Smooth muscle cell (in vitro differentiated cells): ENCODE results near the gene ZNF407. TPM values are rescaled to one million over a fixed set of nuclear protein-coding genes. Genes with fewer than 3 reads are reported as not detected.

Experiments used
- DNase-seq: peaks from one replicate; lab custom pipeline; 2025; ENCODE audit not compliant: unreplicated experiment; lab: John Stamatoyannopoulos, UW
- H2AFZ ChIP-seq: fragments of 200-600 bp; sonication (generic); 2 replicates; pipeline ENCODE4 v1.6.0; 2016; ENCODE audit warnings: antibody characterized with exemption, low read depth, mild to moderate bottlenecking
- H3F3A ChIP-seq: fragments of 200-600 bp; sonication (generic); 2 replicates; pipeline ENCODE4 v1.6.0; 2017; ENCODE audit warnings: antibody characterized with exemption, low read depth
- H3K27ac ChIP-seq: fragments of 200-600 bp; sonication (generic); 2 replicates; pipeline ENCODE4 v1.5.1; 2016; ENCODE audit warnings: low read depth, mild to moderate bottlenecking
- H3K27me3 ChIP-seq: fragments of 200-600 bp; sonication (generic); 2 replicates; pipeline ENCODE4 v1.6.1; 2016; ENCODE audit warnings: low read depth, mild to moderate bottlenecking
- H3K36me3 ChIP-seq: fragments of 200-600 bp; sonication (generic); 2 replicates; pipeline ENCODE4 v1.5.1; 2016; ENCODE audit warnings: low read depth
- H3K4me1 ChIP-seq: fragments of 200-600 bp; sonication (generic); 2 replicates; pipeline ENCODE4 v1.5.1; 2016; ENCODE audit warnings: low read depth
- H3K4me2 ChIP-seq: fragments of 200-600 bp; sonication (generic); 2 replicates; pipeline ENCODE4 v1.6.0; 2016; ENCODE audit warnings: mild to moderate bottlenecking
- H3K4me3 ChIP-seq: fragments of 200-600 bp; sonication (generic); 2 replicates; pipeline ENCODE4 v1.5.1; 2016; ENCODE audit warnings: mild to moderate bottlenecking
- H3K79me2 ChIP-seq: fragments of 200-600 bp; sonication (generic); 2 replicates; pipeline ENCODE4 v1.6.0; 2016; ENCODE audit warnings: low read depth, mild to moderate bottlenecking
- H3K9ac ChIP-seq: fragments of 200-600 bp; sonication (generic); 2 replicates; pipeline ENCODE4 v1.6.0; 2016; ENCODE audit warnings: low read depth
- H3K9me3 ChIP-seq: fragments of 200-600 bp; sonication (generic); replicated peaks from 2 replicates; pipeline ENCODE4 v1.5.1; 2016; ENCODE audit warnings: low read depth
- H4K20me1 ChIP-seq: fragments of 200-600 bp; sonication (generic); 2 replicates; pipeline ENCODE4 v1.6.0; 2016; ENCODE audit warnings: low read depth
- WGBS: methylation state at CpG from one replicate; pipeline ENCODE4 v1.1.7; 2016; ENCODE audit warnings: low lambda C conversion rate; 5-methylcytosine and 5-hydroxymethylcytosine counted together
- polyA plus RNA-seq: library from polyadenylated mRNA; unstranded; fragments of >200 nt; fragmentation: Nextera tagmentation; extraction: Ambion mirVana; gene quantifications from 2 replicates; pipeline ENCODE4 v1.2.1, GENCODE V29; 2016
- total RNA-seq: library from RNA; depleted of rRNA; stranded (reverse); fragments of >200 nt; gene quantifications from 2 replicates; pipeline ENCODE4 v1.2.3, GENCODE V29; 2014
- TF ChIP-seq, protein P1 (sequence below): fragments of 200-600 bp; sonication (generic); IDR thresholded peaks from 2 replicates; pipeline ENCODE4 v1.5.1; 2017; ENCODE audit warnings: borderline replicate concordance, mild to moderate bottlenecking, antibody characterized with exemption; ENCODE audit not compliant: insufficient read depth, poor library complexity, severe bottlenecking

ZNF407 gene
- total and polyA plus RNA-seq, 2 experiments from 2014 or later = 4.5 to 11.5 TPM

DNA sequence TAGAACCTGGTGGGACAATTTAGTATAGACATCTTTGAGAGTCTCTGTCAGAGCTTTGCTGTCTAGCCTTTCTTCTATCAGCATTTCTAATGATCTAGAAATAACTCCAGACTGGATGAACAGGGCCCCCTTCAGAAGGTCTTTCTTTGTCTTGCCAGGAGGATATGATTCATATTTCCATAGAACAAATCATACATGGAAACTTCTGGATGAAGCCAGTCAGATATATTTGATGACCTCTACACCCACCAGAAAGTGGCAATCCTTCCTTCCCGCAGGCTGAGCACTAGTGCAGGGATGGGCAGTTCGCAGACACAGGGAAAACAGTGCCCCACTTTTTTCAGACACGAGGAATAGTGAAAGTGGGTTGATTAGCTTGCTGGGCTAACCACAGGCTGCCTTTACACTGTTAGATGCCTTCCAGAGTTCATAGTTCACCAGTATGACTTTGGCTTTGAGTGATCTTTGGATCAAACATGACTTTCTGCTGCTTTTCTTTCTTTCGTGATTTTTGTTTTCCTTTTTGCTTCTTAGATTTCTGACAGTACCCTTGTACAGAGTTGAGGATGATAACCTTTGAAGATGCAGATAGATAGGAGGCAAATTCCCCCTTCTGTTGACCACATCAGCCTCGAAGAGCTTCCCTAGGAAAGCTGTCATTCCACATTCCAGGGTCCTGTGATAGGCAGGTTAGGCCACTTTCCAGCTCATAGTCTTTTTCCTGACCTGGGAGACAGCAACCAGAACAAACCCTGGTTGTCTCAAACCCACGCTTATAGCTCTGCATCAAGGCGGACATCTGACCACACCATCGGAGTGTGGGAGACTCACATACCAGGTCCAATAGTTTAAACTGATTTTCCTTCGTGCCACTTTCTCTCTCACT lies 237.0 kb downstream of the ZNF407 start:
- H3K27me3 ChIP-seq = no peaks in the 10 kb centered on the region
- DNase-seq = no peak
- WGBS = 65% methylated on average over 9 of the region's 9 CpGs

DNA sequence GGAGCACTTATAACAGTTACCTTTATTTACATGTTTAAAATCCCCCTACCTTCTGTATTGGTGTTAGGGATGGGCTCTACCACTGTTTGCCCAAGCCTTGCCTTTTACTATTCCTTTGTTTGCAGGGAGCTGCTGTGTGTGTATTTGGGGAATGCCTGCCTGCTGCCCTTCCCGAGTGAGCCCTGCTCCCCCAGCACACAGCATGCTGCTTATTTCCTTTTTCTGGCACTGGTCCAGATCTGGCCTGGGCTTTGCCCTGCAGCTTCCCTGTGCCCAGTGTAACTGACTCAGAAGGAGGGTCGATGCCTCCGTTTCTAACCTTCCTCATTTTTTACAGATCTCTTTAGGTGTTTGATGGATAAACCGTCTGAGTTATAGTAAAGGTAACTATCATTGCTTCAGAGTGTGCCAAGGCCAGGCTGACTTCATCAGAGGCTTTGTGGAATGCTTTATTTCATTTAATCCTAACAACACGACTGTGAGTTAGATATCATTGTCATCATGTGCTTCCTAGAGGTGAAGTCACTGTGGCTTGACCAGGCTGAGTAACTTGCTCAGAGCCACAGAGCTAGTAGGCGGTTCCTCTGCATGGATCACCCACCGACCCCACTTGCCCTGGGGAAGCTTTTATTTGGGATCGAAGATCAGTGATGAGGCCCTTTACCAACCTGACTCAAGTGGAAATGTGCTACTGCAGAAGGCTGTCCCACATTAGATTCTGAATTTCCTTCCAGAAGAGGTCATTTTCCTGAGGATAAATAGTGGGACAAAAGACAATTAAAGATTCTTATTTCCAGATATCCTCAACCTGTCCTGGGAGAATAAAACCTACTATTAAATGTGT lies 238.8 kb downstream of the ZNF407 start:
- H4K20me1 ChIP-seq = no peaks in the 10 kb centered on the region

More for the DNA sequence above, 237.0 kb downstream of the ZNF407 start:
- Histone ChIP-seq H3K4me2 (peak overlapping the region; percentile 20), H3K9ac (no peak overlapping the region), H4K20me1 (no peaks in the 10 kb centered on the region), H3K79me2 (no peaks in the 10 kb centered on the region), H2AFZ (no peak overlapping the region), H3K9me3 (no peaks in the 10 kb centered on the region), H3K4me3 (no peak overlapping the region), H3K36me3 (no peaks in the 10 kb centered on the region), H3K4me1 (no peaks in the 10 kb centered on the region), H3F3A (no peaks in the 10 kb centered on the region), H3K27ac (peak overlapping the region; percentile 18)
- TF ChIP-seq, protein P1, sequence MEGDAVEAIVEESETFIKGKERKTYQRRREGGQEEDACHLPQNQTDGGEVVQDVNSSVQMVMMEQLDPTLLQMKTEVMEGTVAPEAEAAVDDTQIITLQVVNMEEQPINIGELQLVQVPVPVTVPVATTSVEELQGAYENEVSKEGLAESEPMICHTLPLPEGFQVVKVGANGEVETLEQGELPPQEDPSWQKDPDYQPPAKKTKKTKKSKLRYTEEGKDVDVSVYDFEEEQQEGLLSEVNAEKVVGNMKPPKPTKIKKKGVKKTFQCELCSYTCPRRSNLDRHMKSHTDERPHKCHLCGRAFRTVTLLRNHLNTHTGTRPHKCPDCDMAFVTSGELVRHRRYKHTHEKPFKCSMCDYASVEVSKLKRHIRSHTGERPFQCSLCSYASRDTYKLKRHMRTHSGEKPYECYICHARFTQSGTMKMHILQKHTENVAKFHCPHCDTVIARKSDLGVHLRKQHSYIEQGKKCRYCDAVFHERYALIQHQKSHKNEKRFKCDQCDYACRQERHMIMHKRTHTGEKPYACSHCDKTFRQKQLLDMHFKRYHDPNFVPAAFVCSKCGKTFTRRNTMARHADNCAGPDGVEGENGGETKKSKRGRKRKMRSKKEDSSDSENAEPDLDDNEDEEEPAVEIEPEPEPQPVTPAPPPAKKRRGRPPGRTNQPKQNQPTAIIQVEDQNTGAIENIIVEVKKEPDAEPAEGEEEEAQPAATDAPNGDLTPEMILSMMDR = no peak

DNA sequence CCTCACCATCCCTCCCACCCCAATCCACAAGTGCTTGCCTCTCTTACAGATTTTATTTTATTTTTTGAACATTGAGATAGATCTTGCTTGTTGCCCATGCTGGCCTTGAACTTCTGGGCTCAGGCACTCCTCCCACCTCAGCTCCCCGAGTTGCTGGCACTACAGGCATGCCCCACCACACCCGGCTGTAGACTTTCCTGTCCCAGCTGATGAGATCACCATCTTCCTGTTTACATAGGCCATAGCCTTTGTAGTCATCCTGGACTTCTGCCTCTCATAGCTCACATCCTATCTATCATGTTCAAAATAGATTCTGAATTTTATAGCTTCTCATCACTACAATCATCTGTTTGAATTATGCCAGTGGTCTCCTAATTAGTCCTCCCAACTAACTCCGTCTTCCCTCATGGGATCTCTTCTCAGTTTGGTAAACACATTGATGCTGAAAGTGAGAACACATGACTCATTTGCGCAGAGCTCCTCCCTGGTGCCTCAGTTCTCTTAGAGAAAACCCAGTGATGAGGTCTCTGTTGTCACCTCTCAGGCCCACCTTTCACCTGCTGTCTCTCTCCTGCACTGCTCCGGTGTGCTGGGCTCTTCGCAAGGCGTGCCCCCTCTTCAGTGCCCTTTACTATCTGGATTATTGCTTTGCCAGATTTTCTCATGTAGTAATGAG lies 243.0 kb downstream of the ZNF407 start:
- no peaks in the 10 kb centered on the region for H3K9me3 ChIP-seq
- H3K9ac ChIP-seq = no peak overlapping the region
- H3F3A ChIP-seq = no peaks in the 10 kb centered on the region
- no peak overlapping the region for H3K4me2 ChIP-seq
- no peak overlapping the region for H3K4me3 ChIP-seq
- WGBS = 86% methylated on average over 7 of the region's 7 CpGs
- H3K36me3 ChIP-seq = no peaks in the 10 kb centered on the region
- H3K4me1 ChIP-seq = no peaks in the 10 kb centered on the region
- H3K27ac ChIP-seq = no peak overlapping the region
- DNase-seq = no peak
- H3K27me3 ChIP-seq = no peaks in the 10 kb centered on the region
- no peak overlapping the region for H2AFZ ChIP-seq
- no peaks in the 10 kb centered on the region for H4K20me1 ChIP-seq
- no peaks in the 10 kb centered on the region for H3K79me2 ChIP-seq
- TF ChIP-seq, protein P1 = no peak

More for the DNA sequence above, 238.8 kb downstream of the ZNF407 start:
- Histone ChIP-seq H3K9ac (no peak overlapping the region), H3K4me3 (no peak overlapping the region), H3F3A (no peaks in the 10 kb centered on the region), H3K79me2 (no peaks in the 10 kb centered on the region), H3K4me2 (no peak overlapping the region), H3K27ac (no peak overlapping the region), H2AFZ (no peak overlapping the region), H3K9me3 (no peaks in the 10 kb centered on the region), H3K27me3 (no peaks in the 10 kb centered on the region), H3K36me3 (no peaks in the 10 kb centered on the region), H3K4me1 (no peaks in the 10 kb centered on the region)
- TF ChIP-seq, protein P1 = no peak
- WGBS = 68% methylated on average over 8 of the region's 8 CpGs
- no peak for DNase-seq
